Gastroesophageal sphincter (tissue), 4 donors: ENCODE data around the gene ECHDC3. TPM values are rescaled to one million over a fixed set of nuclear protein-coding genes. Genes with fewer than 3 reads are reported as not detected.

Experiments used
- ATAC-seq: fragments of 150-250 bp; one replicate; pipeline ENCODE4 v1.9.1; 2016; ENCODE audit warnings: mild to moderate bottlenecking, moderate library complexity
- H3K27ac ChIP-seq, 4 donors: fragments of 200-600 bp; sonication (generic) in 3 of 4; 1 replicate in 3 of 4; 2 replicates in 1 of 4; pipeline ENCODE4 v1.5.1; 2016 to 2019
- H3K27me3 ChIP-seq: fragments of 200-600 bp; sonication (generic); one replicate; pipeline ENCODE4 v1.5.1; 2019
- H3K36me3 ChIP-seq, 2 donors: fragments of 200-600 bp; sonication (generic); one replicate each; pipeline ENCODE4 v1.5.1; 2019; ENCODE audit warnings: control low read depth in 1 of 2
- H3K4me1 ChIP-seq, 3 donors: fragments of 200-600 bp; sonication (generic); 1 replicate in 2 of 3; 2 replicates in 1 of 3; pipeline ENCODE4 v1.5.1; 2016 to 2019; ENCODE audit warnings: control low read depth in 2 of 3
- H3K4me3 ChIP-seq, 2 donors: fragments of 200-600 bp; sonication (generic); one replicate each; pipeline ENCODE4 v1.5.1; 2019; ENCODE audit warnings: mild to moderate bottlenecking in 1 of 2, moderate library complexity in 1 of 2
- H3K9me3 ChIP-seq, 3 donors: fragments of 200-600 bp; sonication (generic); one replicate each; pipeline ENCODE4 v1.5.1; 2017 to 2019; ENCODE audit warnings: control low read depth in 2 of 3
- EP300 ChIP-seq: sonication (generic); formaldehyde crosslinking; IDR thresholded peaks from one replicate; pipeline ENCODE4 v1.6.1; 2017; ENCODE audit warnings: antibody characterized with exemption, mild to moderate bottlenecking
- POLR2A ChIP-seq, 2 donors: fragments of 450-650 bp; IDR thresholded peaks; one replicate each; pipeline ENCODE4 v1.6.1; 2017; ENCODE audit warnings: antibody characterized with exemption in 2 of 2, mild to moderate bottlenecking in 2 of 2, moderate library complexity in 1 of 2
- POLR2AphosphoS5 ChIP-seq: sonication (generic); formaldehyde crosslinking; IDR thresholded peaks from one replicate; pipeline ENCODE4 v1.6.1; 2017; ENCODE audit warnings: antibody characterized with exemption
- WGBS, 2 donors: methylation state at CpG; one replicate each; pipeline ENCODE4 v1.1.5; 2018; ENCODE audit warnings: low coverage in 1 of 2; 5-methylcytosine and 5-hydroxymethylcytosine counted together
- total RNA-seq, 4 donors: library from RNA; depleted of rRNA; stranded (reverse); fragments of >200 nt; gene quantifications; one replicate each; pipeline ENCODE4 v1.1.0, GENCODE V29; 2016
- TF ChIP-seq, protein P1 (sequence below), 4 experiments: fragments of 200-600 bp in 2 of 4; fragments of 450-650 bp in 2 of 4; sonication (generic) in 1 of 4; IDR thresholded peaks; one replicate each; pipeline ENCODE4 v1.5.1; 2017 to 2019; ENCODE audit warnings: antibody characterized with exemption in 4 of 4, mild to moderate bottlenecking in 2 of 4, moderate library complexity in 2 of 4

The ECHDC3 gene
- total RNA-seq, 4 donors from 2014 or later, result 7.3 to 19.3 (median 14.0) TPM

- 89 to 92% methylated on average over 9 to 15 of the region's 25 CpGs for WGBS, 2 donors
- TF ChIP-seq POLR2A (IDR thresholded peaks at IDR 0.05) (no peak), EP300 (no peak), POLR2AphosphoS5 (no peak)
- TF ChIP-seq, protein P1, sequence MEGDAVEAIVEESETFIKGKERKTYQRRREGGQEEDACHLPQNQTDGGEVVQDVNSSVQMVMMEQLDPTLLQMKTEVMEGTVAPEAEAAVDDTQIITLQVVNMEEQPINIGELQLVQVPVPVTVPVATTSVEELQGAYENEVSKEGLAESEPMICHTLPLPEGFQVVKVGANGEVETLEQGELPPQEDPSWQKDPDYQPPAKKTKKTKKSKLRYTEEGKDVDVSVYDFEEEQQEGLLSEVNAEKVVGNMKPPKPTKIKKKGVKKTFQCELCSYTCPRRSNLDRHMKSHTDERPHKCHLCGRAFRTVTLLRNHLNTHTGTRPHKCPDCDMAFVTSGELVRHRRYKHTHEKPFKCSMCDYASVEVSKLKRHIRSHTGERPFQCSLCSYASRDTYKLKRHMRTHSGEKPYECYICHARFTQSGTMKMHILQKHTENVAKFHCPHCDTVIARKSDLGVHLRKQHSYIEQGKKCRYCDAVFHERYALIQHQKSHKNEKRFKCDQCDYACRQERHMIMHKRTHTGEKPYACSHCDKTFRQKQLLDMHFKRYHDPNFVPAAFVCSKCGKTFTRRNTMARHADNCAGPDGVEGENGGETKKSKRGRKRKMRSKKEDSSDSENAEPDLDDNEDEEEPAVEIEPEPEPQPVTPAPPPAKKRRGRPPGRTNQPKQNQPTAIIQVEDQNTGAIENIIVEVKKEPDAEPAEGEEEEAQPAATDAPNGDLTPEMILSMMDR (IDR thresholded peaks at IDR 0.05), result no peak
- H3K27me3 ChIP-seq, result no peaks in the 10 kb centered on the region
- no peaks in the 10 kb centered on the region for H3K9me3 ChIP-seq
- no peak overlapping the region for H3K4me3 ChIP-seq
- H3K4me1 ChIP-seq, result no peaks in the 10 kb centered on the region
- no peaks in the 10 kb centered on the region for H3K36me3 ChIP-seq
- no peak overlapping the region for H3K27ac ChIP-seq
- ATAC-seq, result no peak
Measured at GRCh38 chr10:11795101-11795920, 53.1 kb downstream of the ECHDC3 start.

GRCh38 chr10:11796474-11796873 lies 54.3 kb downstream of the ECHDC3 start:
- Histone ChIP-seq H3K36me3 (no peaks in the 10 kb centered on the region), H3K9me3 (no peaks in the 10 kb centered on the region), H3K27ac (no peak overlapping the region), H3K4me1 (no peaks in the 10 kb centered on the region), H3K27me3 (no peaks in the 10 kb centered on the region), H3K4me3 (no peak overlapping the region)
- WGBS, 2 donors, result 38 to 60% methylated on average over 2 of the region's 2 CpGs
- TF ChIP-seq, protein P1 (IDR thresholded peaks at IDR 0.05), result no peak
- TF ChIP-seq POLR2A (IDR thresholded peaks at IDR 0.05) (no peak), EP300 (no peak), POLR2AphosphoS5 (no peak)
- no peak for ATAC-seq

DNA sequence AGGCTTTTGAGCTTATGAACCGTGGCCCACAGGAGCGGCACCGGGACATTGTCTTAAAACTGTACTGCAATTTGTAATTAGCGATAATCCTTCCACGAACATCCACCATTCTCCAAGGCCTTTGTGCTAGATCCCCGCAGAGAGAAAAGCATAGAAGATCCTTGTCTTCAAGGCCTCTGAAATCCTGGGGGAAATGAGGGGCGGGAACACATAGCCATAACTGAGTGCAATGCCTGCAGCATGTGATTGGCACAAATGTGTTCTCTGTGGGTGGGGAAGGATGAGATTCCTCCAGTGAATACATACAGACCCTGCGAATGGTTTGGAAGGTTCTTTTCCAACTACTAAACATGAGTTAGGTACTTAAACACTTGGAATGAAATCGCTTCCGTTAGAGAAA lies 55.1 kb downstream of the ECHDC3 start:
- no peaks in the 10 kb centered on the region for H3K9me3 ChIP-seq
- TF ChIP-seq POLR2A (IDR thresholded peaks at IDR 0.05), result no peak
- TF ChIP-seq EP300, result no peak
- TF ChIP-seq, protein P1 (IDR thresholded peaks at IDR 0.05), result no peak
- no peak for TF ChIP-seq POLR2AphosphoS5
- H3K4me3 ChIP-seq, result no peak overlapping the region
- no peaks in the 10 kb centered on the region for H3K27me3 ChIP-seq
- 95 to 100% methylated on average over 8 to 9 of the region's 10 CpGs for WGBS, 2 donors
- ATAC-seq, result no peak
- H3K27ac ChIP-seq, result no peak overlapping the region
- H3K4me1 ChIP-seq, result no peaks in the 10 kb centered on the region
- H3K36me3 ChIP-seq, result no peaks in the 10 kb centered on the region

DNA sequence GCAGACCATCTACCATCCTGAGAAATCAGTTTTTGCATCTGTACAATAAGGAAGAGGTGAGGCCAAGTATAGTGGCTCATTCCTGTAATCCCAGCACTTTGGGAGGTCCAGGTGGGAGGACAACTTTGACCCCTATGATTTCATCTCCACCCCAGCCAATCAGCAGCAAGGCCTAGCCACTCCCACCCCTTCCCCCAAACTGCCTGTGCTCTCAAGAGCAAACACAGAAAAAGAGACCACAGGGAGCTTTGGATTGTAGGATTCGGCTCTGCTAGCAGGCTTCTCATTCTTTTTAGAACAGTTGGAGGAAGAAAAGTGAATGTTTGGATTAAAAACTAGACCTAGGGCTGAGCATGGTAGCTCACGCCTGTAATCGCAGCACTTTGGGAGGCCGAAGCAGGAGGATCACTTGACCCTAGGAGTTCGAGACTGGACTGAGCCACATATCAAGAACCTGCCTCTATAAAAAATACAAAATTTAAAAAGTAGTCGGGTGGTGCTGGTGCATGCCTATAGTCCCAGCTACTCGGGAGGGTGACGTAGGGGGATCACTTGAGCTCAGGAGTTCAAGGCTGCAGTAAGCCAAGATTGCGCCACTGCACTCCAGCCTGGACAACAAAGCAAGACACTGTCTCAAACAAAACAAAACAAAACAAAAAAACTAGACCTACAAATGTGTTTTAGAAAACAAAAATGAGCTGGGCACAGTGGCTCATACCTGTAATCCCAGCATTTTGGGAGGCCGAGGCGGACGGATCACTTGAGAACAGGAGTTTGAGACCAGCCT lies 55.9 kb downstream of the ECHDC3 start:
- no peak overlapping the region for H3K27ac ChIP-seq
- ATAC-seq, result no peak
- no peak overlapping the region for H3K4me3 ChIP-seq
- 77 to 88% methylated on average over 4 to 5 of the region's 12 CpGs for WGBS, 2 donors
- no peaks in the 10 kb centered on the region for H3K36me3 ChIP-seq
- no peaks in the 10 kb centered on the region for H3K4me1 ChIP-seq
- H3K9me3 ChIP-seq, result no peaks in the 10 kb centered on the region
- TF ChIP-seq POLR2A (IDR thresholded peaks at IDR 0.05), result no peak
- no peak for TF ChIP-seq EP300
- TF ChIP-seq, protein P1 (IDR thresholded peaks at IDR 0.05), result no peak
- TF ChIP-seq POLR2AphosphoS5, result no peak
- no peaks in the 10 kb centered on the region for H3K27me3 ChIP-seq
